Activated naive CD4-positive, alpha-beta T cell treated with anti-CD3 and anti-CD28 coated beads for 36 hours (primary cell): ENCODE results near the gene MYO18B. TPM values are rescaled to one million over a fixed set of nuclear protein-coding genes. Genes with fewer than 3 reads are reported as not detected.

Experiments used
- CTCF ChIA-PET: fragments of 350-600 bp; sonication (Branson Sonifier 250); formaldehyde crosslinking; loops from one replicate; lab custom pipeline; 2021; ENCODE audit warnings: antibody characterized with exemption; lab: Charles Lee
- DNase-seq: peaks from one replicate; pipeline ENCODE4 v3.0.0-alpha.2; 2020
- H3K27ac Mint-ChIP-seq: one replicate; pipeline ENCODE4 v1.8.0; 2021; ENCODE audit warnings: mild to moderate bottlenecking, mixed read lengths
- H3K27me3 Mint-ChIP-seq: one replicate; pipeline ENCODE4 v1.8.0; 2021; ENCODE audit warnings: low read depth, mixed read lengths
- H3K36me3 Mint-ChIP-seq: one replicate; pipeline ENCODE4 v1.8.0; 2021; ENCODE audit warnings: low read depth, mixed read lengths
- H3K4me1 Mint-ChIP-seq: one replicate; pipeline ENCODE4 v1.8.0; 2021; ENCODE audit warnings: low read depth, mixed read lengths
- H3K4me3 Mint-ChIP-seq: one replicate; pipeline ENCODE4 v1.8.0; 2021; ENCODE audit warnings: mild to moderate bottlenecking, moderate library complexity, mixed read lengths
- H3K9me3 Mint-ChIP-seq: one replicate; pipeline ENCODE4 v1.8.0; 2021; ENCODE audit warnings: mixed read lengths
- intact Hi-C: fragments of 100-400 bp; cut with micrococcal nuclease; formaldehyde crosslinking; loops from one replicate; pipeline ENCODE4 v1.15.1; 2023
- total RNA-seq, 2 experiments: library from RNA; stranded (reverse); gene quantifications; one replicate each; pipeline ENCODE4 v1.2.3, GENCODE V29; 2021

Gene MYO18B
- total RNA-seq, 2 experiments from 2014 or later = 0.14 to 0.17 TPM

DNA sequence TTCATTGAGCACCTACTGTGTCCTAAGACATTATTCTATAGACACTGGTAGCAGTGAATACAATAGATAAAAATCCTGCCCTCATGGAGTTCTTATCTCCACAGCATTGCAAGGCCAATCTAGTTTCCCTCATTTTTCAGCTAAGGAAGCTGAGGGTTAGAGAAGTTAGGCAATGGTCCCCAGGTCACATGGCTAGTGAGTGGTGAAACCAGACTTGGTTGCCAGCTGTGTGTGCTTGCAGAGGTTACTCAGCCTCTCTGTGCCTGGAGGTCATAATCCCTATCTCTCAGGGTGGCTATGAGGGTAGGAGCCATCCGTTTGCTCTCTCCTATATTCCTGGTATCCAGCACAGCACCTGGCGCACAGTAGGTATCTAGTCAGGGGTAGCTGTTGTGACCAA is 279.5 kb downstream of the MYO18B start:
- Mint-ChIP-seq H3K4me3 (no peak overlapping the region), H3K36me3 (no peaks in the 10 kb centered on the region), H3K27ac (no peak overlapping the region), H3K9me3 (no peaks in the 10 kb centered on the region), H3K4me1 (no peaks in the 10 kb centered on the region), H3K27me3 (no peaks in the 10 kb centered on the region)
- no peak for DNase-seq
- intact Hi-C loops = no loop called here
- CTCF ChIA-PET = interaction anchor here (0.6 kb wide), 1 partner anchor 602 kb away, joined by 3 read pairs; no protein-coding TSS in a partner anchor

GRCh38 chr22:26023104-26023775 is 281.3 kb downstream of the MYO18B start:
- Mint-ChIP-seq H3K27ac (no peak overlapping the region), H3K36me3 (no peaks in the 10 kb centered on the region), H3K4me1 (no peaks in the 10 kb centered on the region), H3K27me3 (no peaks in the 10 kb centered on the region), H3K9me3 (no peaks in the 10 kb centered on the region), H3K4me3 (no peak overlapping the region)
- intact Hi-C loops = no loop called here
- CTCF ChIA-PET = interaction anchor here (0.5 kb wide), 1 partner anchor 287 kb away, joined by 3 read pairs; no protein-coding TSS in a partner anchor
- no peak for DNase-seq

DNA sequence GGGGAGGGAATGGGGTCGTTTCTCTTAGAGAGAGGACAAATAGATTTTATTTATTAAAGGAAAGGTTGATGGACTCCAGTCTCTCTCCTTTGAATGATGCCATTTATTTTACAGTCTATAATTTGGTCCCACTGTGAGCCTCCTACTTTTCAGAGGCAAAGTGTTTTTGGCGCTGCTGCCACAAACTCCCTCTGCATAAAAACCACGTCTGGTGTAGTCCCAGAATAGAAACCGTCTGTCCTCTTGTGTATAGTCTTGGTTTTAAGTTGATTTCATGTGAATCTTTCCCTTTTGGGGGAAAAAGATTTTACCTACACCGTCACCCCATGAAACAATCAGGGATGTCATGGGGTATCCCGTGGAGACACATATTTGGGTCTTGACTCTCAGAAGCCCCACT is 283.6 kb downstream of the MYO18B start:
- Mint-ChIP-seq H3K27me3 (no peaks in the 10 kb centered on the region), H3K4me1 (no peaks in the 10 kb centered on the region), H3K36me3 (no peaks in the 10 kb centered on the region), H3K9me3 (no peaks in the 10 kb centered on the region), H3K4me3 (no peak overlapping the region), H3K27ac (no peak overlapping the region)
- CTCF ChIA-PET = no interaction called here
- intact Hi-C loops = no loop called here
- no peak for DNase-seq

DNA sequence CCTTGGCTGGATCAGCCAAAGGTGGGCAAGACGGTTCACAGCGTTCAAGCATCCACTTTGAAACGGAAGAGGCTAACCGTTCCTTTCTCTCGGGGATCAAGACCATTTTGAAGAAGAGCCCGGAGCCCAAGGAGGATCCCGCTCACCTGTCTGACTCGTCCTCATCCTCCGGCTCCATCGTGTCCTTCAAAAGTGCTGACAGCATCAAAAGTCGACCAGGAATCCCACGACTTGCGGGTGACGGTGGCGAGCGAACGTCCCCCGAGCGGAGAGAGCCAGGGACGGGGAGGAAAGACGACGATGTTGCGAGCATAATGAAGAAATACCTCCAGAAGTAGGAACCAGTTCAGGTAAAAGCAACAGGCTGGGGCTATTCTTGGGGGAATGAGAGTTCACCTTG is 285.4 kb downstream of the MYO18B start:
- Mint-ChIP-seq H3K9me3 (no peaks in the 10 kb centered on the region), H3K4me3 (no peak overlapping the region), H3K4me1 (no peaks in the 10 kb centered on the region), H3K27ac (no peak overlapping the region), H3K36me3 (no peaks in the 10 kb centered on the region), H3K27me3 (no peaks in the 10 kb centered on the region)
- intact Hi-C loops = no loop called here
- DNase-seq = no peak
- CTCF ChIA-PET = no interaction called here

DNA sequence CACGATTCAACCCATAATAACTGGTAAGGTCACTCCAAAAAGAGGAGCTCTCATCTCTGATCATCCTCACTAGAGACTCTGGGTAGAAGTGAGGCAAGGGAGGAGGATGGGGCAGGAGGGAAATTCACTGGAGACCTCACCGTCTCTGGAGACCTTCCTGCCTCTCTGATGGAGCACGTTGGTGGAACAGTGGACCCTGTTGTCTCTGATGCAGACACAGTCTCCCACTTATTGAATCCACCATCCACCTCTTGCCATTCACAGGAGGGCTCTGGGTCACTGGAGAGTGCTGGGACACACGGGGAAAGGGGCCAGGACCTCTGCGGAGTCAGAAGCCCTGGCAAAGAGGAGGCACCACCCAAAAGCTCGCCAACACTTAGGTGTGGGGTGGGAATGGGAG is 289.7 kb downstream of the MYO18B start:
- intact Hi-C loops = no loop called here
- Mint-ChIP-seq H3K27me3 (no peaks in the 10 kb centered on the region), H3K27ac (no peak overlapping the region), H3K4me3 (no peak overlapping the region), H3K9me3 (peaks cover 7% of the 10 kb centered on the region), H3K4me1 (no peaks in the 10 kb centered on the region), H3K36me3 (no peaks in the 10 kb centered on the region)
- DNase-seq = no peak
- CTCF ChIA-PET = no interaction called here

- no peaks in the 10 kb centered on the region for H3K4me1 Mint-ChIP-seq
- CTCF ChIA-PET = no interaction called here
- H3K4me3 Mint-ChIP-seq = no peak overlapping the region
- no peaks in the 10 kb centered on the region for H3K27me3 Mint-ChIP-seq
- DNase-seq = no peak
- intact Hi-C loops = no loop called here
- H3K27ac Mint-ChIP-seq = no peak overlapping the region
- H3K36me3 Mint-ChIP-seq = no peaks in the 10 kb centered on the region
- H3K9me3 Mint-ChIP-seq = peaks cover 8% of the 10 kb centered on the region
Observed at GRCh38 chr22:26033071-26033470, 291.1 kb downstream of the MYO18B start.

GRCh38 chr22:26033586-26033985 is 291.6 kb downstream of the MYO18B start:
- no peaks in the 10 kb centered on the region for H3K4me1 Mint-ChIP-seq
- H3K27ac Mint-ChIP-seq = no peak overlapping the region
- no peak overlapping the region for H3K4me3 Mint-ChIP-seq
- H3K9me3 Mint-ChIP-seq = peaks cover 8% of the 10 kb centered on the region
- H3K36me3 Mint-ChIP-seq = no peaks in the 10 kb centered on the region
- no peak for DNase-seq
- H3K27me3 Mint-ChIP-seq = no peaks in the 10 kb centered on the region
- intact Hi-C loops = no loop called here
- CTCF ChIA-PET = interaction anchor here (0.6 kb wide), 1 partner anchor 271 kb away, joined by 4 read pairs; no protein-coding TSS in a partner anchor

GRCh38 chr22:26035523-26035922 is 293.5 kb downstream of the MYO18B start:
- H3K36me3 Mint-ChIP-seq = no peaks in the 10 kb centered on the region
- intact Hi-C loops = no loop called here
- peaks cover 8% of the 10 kb centered on the region for H3K9me3 Mint-ChIP-seq
- no peak overlapping the region for H3K4me3 Mint-ChIP-seq
- H3K27me3 Mint-ChIP-seq = peaks cover 4% of the 10 kb centered on the region
- H3K4me1 Mint-ChIP-seq = no peaks in the 10 kb centered on the region
- CTCF ChIA-PET = no interaction called here
- DNase-seq = no peak
- no peak overlapping the region for H3K27ac Mint-ChIP-seq

DNA sequence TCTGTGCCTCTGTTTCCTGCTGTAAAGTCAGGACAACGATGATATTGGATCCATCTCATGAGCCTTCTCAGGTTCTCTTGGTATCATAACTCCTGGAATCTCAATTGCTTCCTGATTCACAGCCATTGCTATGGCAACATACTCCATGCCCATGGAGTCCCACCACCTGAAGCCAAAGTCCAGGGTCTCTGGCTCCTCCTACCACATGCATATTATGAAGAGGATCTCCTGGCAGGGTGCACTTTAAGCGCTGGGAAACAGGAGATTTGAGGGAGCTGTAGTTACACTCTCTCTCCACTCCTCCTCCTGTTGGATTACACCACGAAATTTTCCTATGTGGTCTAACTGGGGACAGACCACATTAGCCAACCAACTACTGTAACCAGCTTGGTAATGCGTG is 296.4 kb downstream of the MYO18B start:
- no peaks in the 10 kb centered on the region for H3K4me1 Mint-ChIP-seq
- H3K4me3 Mint-ChIP-seq = no peak overlapping the region
- no peaks in the 10 kb centered on the region for H3K36me3 Mint-ChIP-seq
- H3K27me3 Mint-ChIP-seq = peaks cover 5% of the 10 kb centered on the region
- CTCF ChIA-PET = no interaction called here
- H3K9me3 Mint-ChIP-seq = peaks cover 8% of the 10 kb centered on the region
- intact Hi-C loops = no loop called here
- no peak for DNase-seq
- H3K27ac Mint-ChIP-seq = no peak overlapping the region

- CTCF ChIA-PET = no interaction called here
- H3K27me3 Mint-ChIP-seq = peaks cover 5% of the 10 kb centered on the region
- H3K36me3 Mint-ChIP-seq = no peaks in the 10 kb centered on the region
- no peak overlapping the region for H3K4me3 Mint-ChIP-seq
- DNase-seq = no peak
- no peaks in the 10 kb centered on the region for H3K4me1 Mint-ChIP-seq
- H3K27ac Mint-ChIP-seq = no peak overlapping the region
- intact Hi-C loops = no loop called here
- no peaks in the 10 kb centered on the region for H3K9me3 Mint-ChIP-seq
Observed at GRCh38 chr22:26041931-26042330, 299.9 kb downstream of the MYO18B start.

GRCh38 chr22:26043031-26043430 is 301.0 kb downstream of the MYO18B start:
- H3K9me3 Mint-ChIP-seq = no peaks in the 10 kb centered on the region
- no peak for DNase-seq
- H3K36me3 Mint-ChIP-seq = no peaks in the 10 kb centered on the region
- H3K4me1 Mint-ChIP-seq = no peaks in the 10 kb centered on the region
- H3K27me3 Mint-ChIP-seq = peaks cover 9% of the 10 kb centered on the region
- H3K4me3 Mint-ChIP-seq = no peak overlapping the region
- intact Hi-C loops = no loop called here
- no peak overlapping the region for H3K27ac Mint-ChIP-seq
- CTCF ChIA-PET = no interaction called here

GRCh38 chr22:26045051-26045450 is 303.1 kb downstream of the MYO18B start:
- intact Hi-C loops = no loop called here
- no peak overlapping the region for H3K4me3 Mint-ChIP-seq
- H3K9me3 Mint-ChIP-seq = no peaks in the 10 kb centered on the region
- no peaks in the 10 kb centered on the region for H3K4me1 Mint-ChIP-seq
- peaks cover 16% of the 10 kb centered on the region for H3K27me3 Mint-ChIP-seq
- no peaks in the 10 kb centered on the region for H3K36me3 Mint-ChIP-seq
- CTCF ChIA-PET = no interaction called here
- no peak for DNase-seq
- H3K27ac Mint-ChIP-seq = no peak overlapping the region

GRCh38 chr22:26045860-26046259 is 303.9 kb downstream of the MYO18B start:
- Mint-ChIP-seq H3K9me3 (no peaks in the 10 kb centered on the region), H3K36me3 (no peaks in the 10 kb centered on the region), H3K27me3 (peaks cover 10% of the 10 kb centered on the region), H3K4me1 (no peaks in the 10 kb centered on the region), H3K4me3 (no peak overlapping the region), H3K27ac (no peak overlapping the region)
- CTCF ChIA-PET = no interaction called here
- no peak for DNase-seq
- intact Hi-C loops = no loop called here
